H7 (cell line): Measurements from ENCODE around the gene SPOUT1. TPM values are rescaled to one million over a fixed set of nuclear protein-coding genes. Genes with fewer than 3 reads are reported as not detected.
A peak's percentile ranks its signal among the peaks of the same experiment; 100 is the strongest.
"Not testable (repeated sequence)": the region's sequence is repeated elsewhere in the genome, so short reads cannot be mapped to it uniquely, and the experiment has no call there.

Experiments used
- DNase-seq: peaks from one replicate; pipeline ENCODE4 v3.0.0; 2012
- H3K27me3 ChIP-seq: 2 replicates; pipeline ENCODE4 v1.6.0; 2011; ENCODE audit warnings: mild to moderate bottlenecking, low read length; ENCODE audit not compliant: control insufficient read depth, insufficient read depth
- H3K36me3 ChIP-seq: replicated peaks from 2 replicates; pipeline ENCODE4 v1.5.1; 2011; ENCODE audit warnings: low read length; ENCODE audit not compliant: control insufficient read depth, insufficient read depth
- H3K4me3 ChIP-seq: 2 replicates; pipeline ENCODE4 v1.5.1; 2011; ENCODE audit warnings: low read depth, mild to moderate bottlenecking, control low read depth, low read length, moderate library complexity; ENCODE audit not compliant: insufficient read depth
- total RNA-seq: library from RNA; depleted of rRNA; stranded (reverse); fragments of >200 nt; shearing (Covaris generic); gene quantifications from 2 replicates; pipeline ENCODE4 v1.2.3, GENCODE V29; 2014

SPOUT1 gene
- total RNA-seq, 1 experiment from 2014 or later, result 70.7 TPM

GRCh38 chr9:128808543-128808942, 21.1 kb downstream of the SPOUT1 start:
- Histone ChIP-seq H3K4me3 (no peak overlapping the region), H3K27me3 (no peaks in the 10 kb centered on the region), H3K36me3 (peaks cover 11% of the 10 kb centered on the region)
- peak; percentile 35 for DNase-seq

DNA sequence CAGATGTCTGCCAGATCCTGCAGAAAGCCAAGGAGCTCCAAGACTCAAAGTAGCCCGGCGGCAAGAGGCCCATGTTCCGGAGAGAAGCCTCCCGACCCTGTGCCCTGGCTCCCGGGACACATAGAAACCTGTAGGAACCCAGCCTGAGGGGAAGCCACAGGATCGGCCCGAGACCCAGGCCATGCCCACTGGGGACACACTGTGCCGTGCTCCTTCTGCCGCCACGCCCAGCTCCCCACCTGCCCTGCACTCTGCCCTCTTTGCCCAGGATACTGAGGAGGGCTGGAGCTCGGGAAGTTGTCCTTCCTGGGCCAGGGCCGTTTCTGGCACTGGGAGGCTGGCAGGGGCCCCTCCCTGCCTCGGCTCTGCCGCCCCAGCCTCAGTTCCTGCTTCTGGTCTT, 21.8 kb downstream of the SPOUT1 start:
- Histone ChIP-seq H3K4me3 (no peak overlapping the region), H3K36me3 (peaks cover 13% of the 10 kb centered on the region), H3K27me3 (no peaks in the 10 kb centered on the region)
- DNase-seq, result peak; percentile 37

GRCh38 chr9:128805661-128806060, 23.9 kb downstream of the SPOUT1 start:
- peaks cover 13% of the 10 kb centered on the region for H3K36me3 ChIP-seq
- no peaks in the 10 kb centered on the region for H3K27me3 ChIP-seq
- DNase-seq, result peak; percentile 30
- no peak overlapping the region for H3K4me3 ChIP-seq

- DNase-seq, result no peak
- Histone ChIP-seq H3K36me3 (peaks cover 15% of the 10 kb centered on the region), H3K27me3 (no peaks in the 10 kb centered on the region), H3K4me3 (no peak overlapping the region)
Measured at GRCh38 chr9:128802482-128802881, 27.1 kb downstream of the SPOUT1 start.

DNA sequence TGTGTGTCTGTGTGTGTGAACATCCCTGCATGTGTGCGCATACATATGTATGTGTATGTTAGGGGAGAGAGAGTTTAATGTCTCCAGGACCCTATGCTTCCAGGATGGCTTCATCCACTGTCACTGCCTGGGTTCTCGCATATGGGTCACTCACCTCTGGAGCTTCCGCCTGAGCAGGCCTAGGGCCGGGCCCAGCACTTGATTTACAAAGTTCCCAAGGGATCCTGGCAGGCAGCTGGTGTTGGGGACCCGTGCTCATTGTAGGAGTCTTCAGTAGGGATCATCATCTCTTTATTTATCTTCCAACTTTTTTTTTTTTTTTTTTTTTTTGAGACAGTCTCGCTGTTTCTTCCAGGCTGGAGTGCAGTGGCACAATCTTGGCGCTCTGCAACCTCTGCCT, 29.5 kb downstream of the SPOUT1 start:
- no peaks in the 10 kb centered on the region for H3K27me3 ChIP-seq
- no peak for DNase-seq
- H3K4me3 ChIP-seq, result no peak overlapping the region
- H3K36me3 ChIP-seq, result peaks cover 10% of the 10 kb centered on the region

- Histone ChIP-seq H3K4me3 (no peak overlapping the region), H3K36me3 (peaks cover 9% of the 10 kb centered on the region), H3K27me3 (no peaks in the 10 kb centered on the region)
- DNase-seq, result no peak
Measured at GRCh38 chr9:128798896-128799295, 30.7 kb downstream of the SPOUT1 start.

DNA sequence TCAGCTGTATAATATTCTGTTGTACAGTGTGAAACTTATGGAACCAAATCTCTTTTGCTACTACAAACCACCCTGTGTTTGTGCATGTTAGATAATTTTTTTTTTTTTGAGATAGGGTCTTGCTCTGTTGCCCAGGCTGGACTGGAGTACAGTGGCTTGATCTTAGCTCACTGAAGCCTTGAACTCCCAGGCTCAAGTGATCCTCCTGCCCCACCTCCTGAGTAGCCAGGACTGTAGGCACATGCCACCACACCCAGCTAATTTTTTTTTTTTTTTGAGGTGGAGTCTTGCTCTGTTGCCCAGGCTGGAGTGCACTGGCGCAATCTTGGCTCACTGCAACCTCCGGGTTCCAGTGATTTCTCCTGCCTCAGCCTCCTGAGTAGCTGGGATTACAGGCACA, 34.6 kb downstream of the SPOUT1 start:
- peaks cover 18% of the 10 kb centered on the region for H3K36me3 ChIP-seq
- not testable (repeated sequence) for H3K27me3 ChIP-seq, DNase-seq, H3K4me3 ChIP-seq

DNA sequence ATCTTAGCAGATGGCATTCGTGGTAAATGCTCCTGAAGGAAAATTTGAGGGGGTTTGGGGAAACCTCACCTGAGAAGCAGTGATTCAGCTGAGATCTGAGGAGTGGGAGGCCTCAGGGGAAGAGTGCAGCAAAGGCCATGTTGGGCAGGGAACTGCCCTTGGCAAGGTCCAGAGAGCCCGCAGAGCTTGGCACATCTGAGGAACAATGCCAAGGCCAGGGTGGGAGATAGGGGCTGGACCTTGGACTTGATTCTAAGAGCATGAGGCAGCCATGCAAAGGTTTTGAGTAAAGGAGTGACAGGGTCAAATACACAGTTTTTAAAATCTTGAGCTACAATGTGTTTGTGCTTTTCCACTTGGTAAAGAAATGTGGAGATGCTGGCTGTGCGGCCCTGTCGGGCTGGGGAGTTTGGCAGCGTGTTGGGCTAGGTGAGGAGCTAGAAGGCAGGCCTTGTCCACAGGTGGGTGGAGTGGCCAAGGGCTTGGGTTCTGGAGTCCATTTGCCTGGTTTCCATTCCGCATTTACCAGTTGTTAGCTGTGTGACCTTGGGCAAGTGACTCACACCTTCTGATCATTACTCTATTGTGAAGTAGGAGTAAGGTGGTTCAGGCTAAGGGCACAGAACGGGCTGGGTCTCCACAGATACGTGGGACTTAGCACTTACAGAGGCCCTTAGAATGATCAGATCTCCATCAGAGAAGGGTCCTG, 36.5 kb downstream of the SPOUT1 start:
- no peak for DNase-seq
- Histone ChIP-seq H3K36me3 (peaks cover 14% of the 10 kb centered on the region), H3K27me3 (no peaks in the 10 kb centered on the region), H3K4me3 (no peak overlapping the region)

GRCh38 chr9:128792134-128792533, 37.5 kb downstream of the SPOUT1 start:
- peaks cover 13% of the 10 kb centered on the region for H3K36me3 ChIP-seq
- DNase-seq, result no peak

GRCh38 chr9:128790536-128790935, 39.1 kb downstream of the SPOUT1 start:
- Histone ChIP-seq H3K4me3 (no peak overlapping the region), H3K27me3 (no peaks in the 10 kb centered on the region), H3K36me3 (peaks cover 12% of the 10 kb centered on the region)
- no peak for DNase-seq

More at GRCh38 chr9:128792134-128792533, 37.5 kb downstream of the SPOUT1 start:
- Histone ChIP-seq H3K4me3 (no peak overlapping the region), H3K27me3 (no peaks in the 10 kb centered on the region)

DNA sequence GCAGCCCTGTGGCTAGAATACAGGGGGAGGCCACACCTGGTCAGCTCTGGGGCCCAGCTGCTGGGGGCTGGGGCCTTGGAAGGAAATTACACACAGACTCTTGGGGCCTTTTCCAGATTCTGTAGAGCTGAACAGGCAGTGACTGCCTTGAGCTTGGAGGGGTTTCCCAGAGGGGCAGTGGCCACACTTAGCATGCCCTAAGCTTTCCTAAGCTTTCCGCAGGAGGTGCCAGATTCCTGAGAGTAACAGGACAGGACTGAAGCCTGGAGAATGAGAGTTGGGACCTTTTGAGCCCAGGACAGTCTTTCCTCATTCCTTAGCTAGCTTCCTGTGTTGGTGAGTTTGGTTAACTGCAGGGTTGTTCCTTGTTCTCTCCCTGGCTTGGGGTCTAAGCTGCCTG, 41.1 kb downstream of the SPOUT1 start:
- no peak for DNase-seq
- H3K4me3 ChIP-seq, result no peak overlapping the region

GRCh38 chr9:128787659-128788058, 41.9 kb downstream of the SPOUT1 start:
- Histone ChIP-seq H3K4me3 (peak overlapping the region; percentile 92), H3K27me3 (no peaks in the 10 kb centered on the region), H3K36me3 (peaks cover 7% of the 10 kb centered on the region)
- DNase-seq, result no peak

More for the DNA sequence above, 41.1 kb downstream of the SPOUT1 start:
- H3K27me3 ChIP-seq, result no peaks in the 10 kb centered on the region
- peaks cover 12% of the 10 kb centered on the region for H3K36me3 ChIP-seq

GRCh38 chr9:128786681-128787601, 42.7 kb downstream of the SPOUT1 start, which contains the start of gene TBC1D13:
Gene TBC1D13 (plus strand): TSS chr9:128787253. CDS start chr9:128787354, 101 bp downstream.
- DNase-seq, result peak; percentile 99
- no peaks in the 10 kb centered on the region for H3K27me3 ChIP-seq
- peak within 1 kb of the TSS; percentile 92 for H3K4me3 ChIP-seq
- peaks cover 3% of the 10 kb centered on the region for H3K36me3 ChIP-seq

DNA sequence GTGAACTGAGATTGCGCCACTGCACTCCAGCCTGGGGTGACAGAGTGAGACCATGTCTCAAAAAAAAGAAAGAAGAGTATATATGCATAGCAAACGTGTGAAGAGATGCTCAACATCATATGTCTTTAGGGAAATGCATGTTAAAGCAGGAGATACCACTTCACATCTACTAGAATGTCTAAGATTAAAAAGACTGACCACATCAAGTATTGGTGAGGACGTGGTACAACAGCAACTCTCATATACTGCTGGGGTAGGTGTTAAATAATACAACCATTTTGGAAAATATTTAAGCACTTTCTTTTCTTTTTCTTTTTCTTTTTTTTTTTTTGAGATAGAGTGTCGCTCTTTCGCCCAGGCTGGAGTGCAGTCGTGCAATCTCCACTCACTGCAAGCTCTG, 44.2 kb downstream of the SPOUT1 start:
- Histone ChIP-seq H3K36me3 (no peaks in the 10 kb centered on the region; the same call in 1 of the 2 replicates), H3K27me3 (no peaks in the 10 kb centered on the region), H3K4me3 (no peak overlapping the region)
- DNase-seq, result no peak

DNA sequence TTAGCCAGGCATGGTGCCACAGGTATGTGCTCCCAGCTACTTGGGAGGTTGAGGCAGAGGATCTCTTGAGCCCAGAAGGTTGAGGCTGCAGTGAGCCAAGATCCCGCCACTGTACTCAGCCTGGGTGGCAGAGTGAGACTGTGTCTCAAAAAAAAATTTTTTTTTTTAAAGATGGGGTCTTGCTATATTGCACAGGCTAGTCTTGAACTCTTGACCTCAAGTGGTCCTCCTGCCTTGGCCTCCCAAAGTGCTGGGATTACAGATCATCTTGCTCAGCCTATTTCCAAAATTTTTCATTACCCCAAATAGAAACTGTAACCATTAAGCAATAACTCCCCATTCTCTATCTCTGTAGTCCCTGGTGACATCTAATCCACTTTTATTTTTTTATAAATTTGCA, 46.9 kb downstream of the SPOUT1 start:
- Histone ChIP-seq H3K27me3 (no peaks in the 10 kb centered on the region), H3K4me3 (no peak overlapping the region), H3K36me3 (no peaks in the 10 kb centered on the region)
- no peak for DNase-seq
